Activated naive CD8-positive, alpha-beta T cell (primary cell): ENCODE measurements around the gene SARDH.

Experiments
- H3K27ac Mint-ChIP-seq: one replicate; pipeline ENCODE4 v1.8.0; 2021; ENCODE audit warnings: mixed read lengths
- H3K27me3 Mint-ChIP-seq: one replicate; pipeline ENCODE4 v1.8.0; 2021; ENCODE audit warnings: mixed read lengths
- H3K36me3 Mint-ChIP-seq: one replicate; pipeline ENCODE4 v1.8.0; 2021; ENCODE audit warnings: mixed read lengths
- H3K4me1 Mint-ChIP-seq: one replicate; pipeline ENCODE4 v1.8.0; 2021; ENCODE audit warnings: low read depth, mixed read lengths
- H3K4me3 Mint-ChIP-seq: one replicate; pipeline ENCODE4 v1.8.0; 2021; ENCODE audit warnings: mild to moderate bottlenecking, mixed read lengths
- H3K9me3 Mint-ChIP-seq: one replicate; pipeline ENCODE4 v1.8.0; 2021; ENCODE audit warnings: low read depth, mixed read lengths

The SARDH gene

GRCh38 chr9:133710661-133711427 lies 27.3 kb downstream of the SARDH start:
- H3K4me1 Mint-ChIP-seq: peaks cover 26% of the 10 kb centered on the region
- H3K27me3 Mint-ChIP-seq: no peaks in the 10 kb centered on the region
- H3K9me3 Mint-ChIP-seq: no peaks in the 10 kb centered on the region
- H3K27ac Mint-ChIP-seq: no peak overlapping the region
- H3K36me3 Mint-ChIP-seq: no peaks in the 10 kb centered on the region
- H3K4me3 Mint-ChIP-seq: no peak overlapping the region

- peaks cover 23% of the 10 kb centered on the region for H3K4me1 Mint-ChIP-seq
- no peaks in the 10 kb centered on the region for H3K27me3 Mint-ChIP-seq
- no peaks in the 10 kb centered on the region for H3K9me3 Mint-ChIP-seq
- H3K36me3 Mint-ChIP-seq: no peaks in the 10 kb centered on the region
- H3K27ac Mint-ChIP-seq: peak overlapping the region; percentile 50
- H3K4me3 Mint-ChIP-seq: peak overlapping the region; percentile 57
Measured at GRCh38 chr9:133709691-133710571, 28.2 kb downstream of the SARDH start.

- peak overlapping the region; percentile 57 for H3K4me3 Mint-ChIP-seq
- H3K9me3 Mint-ChIP-seq: no peaks in the 10 kb centered on the region
- H3K4me1 Mint-ChIP-seq: peaks cover 23% of the 10 kb centered on the region
- H3K36me3 Mint-ChIP-seq: no peaks in the 10 kb centered on the region
- H3K27me3 Mint-ChIP-seq: no peaks in the 10 kb centered on the region
- peak overlapping the region; percentile 50 for H3K27ac Mint-ChIP-seq
Measured at GRCh38 chr9:133709015-133709611, 29.0 kb downstream of the SARDH start.

- no peak overlapping the region for H3K4me3 Mint-ChIP-seq
- H3K27me3 Mint-ChIP-seq: no peaks in the 10 kb centered on the region
- H3K9me3 Mint-ChIP-seq: no peaks in the 10 kb centered on the region
- peaks cover 24% of the 10 kb centered on the region for H3K4me1 Mint-ChIP-seq
- H3K36me3 Mint-ChIP-seq: no peaks in the 10 kb centered on the region
- H3K27ac Mint-ChIP-seq: no peak overlapping the region
Measured at GRCh38 chr9:133708246-133709014, 29.7 kb downstream of the SARDH start.

GRCh38 chr9:133707763-133708245 lies 30.3 kb downstream of the SARDH start:
- Mint-ChIP-seq H3K36me3 (no peaks in the 10 kb centered on the region), H3K27me3 (no peaks in the 10 kb centered on the region), H3K9me3 (no peaks in the 10 kb centered on the region), H3K4me3 (no peak overlapping the region), H3K27ac (no peak overlapping the region), H3K4me1 (peaks cover 22% of the 10 kb centered on the region)

GRCh38 chr9:133707065-133707762 lies 30.9 kb downstream of the SARDH start:
- H3K4me1 Mint-ChIP-seq: peaks cover 21% of the 10 kb centered on the region
- no peak overlapping the region for H3K4me3 Mint-ChIP-seq
- no peaks in the 10 kb centered on the region for H3K36me3 Mint-ChIP-seq
- no peaks in the 10 kb centered on the region for H3K9me3 Mint-ChIP-seq
- no peaks in the 10 kb centered on the region for H3K27me3 Mint-ChIP-seq
- no peak overlapping the region for H3K27ac Mint-ChIP-seq

GRCh38 chr9:133706307-133707050 lies 31.7 kb downstream of the SARDH start:
- no peaks in the 10 kb centered on the region for H3K27me3 Mint-ChIP-seq
- H3K4me3 Mint-ChIP-seq: no peak overlapping the region
- H3K4me1 Mint-ChIP-seq: peaks cover 27% of the 10 kb centered on the region

GRCh38 chr9:133705576-133705975 lies 32.6 kb downstream of the SARDH start:
- no peaks in the 10 kb centered on the region for H3K27me3 Mint-ChIP-seq
- no peaks in the 10 kb centered on the region for H3K9me3 Mint-ChIP-seq
- H3K27ac Mint-ChIP-seq: no peak overlapping the region
- H3K4me1 Mint-ChIP-seq: peaks cover 35% of the 10 kb centered on the region
- H3K4me3 Mint-ChIP-seq: no peak overlapping the region
- H3K36me3 Mint-ChIP-seq: no peaks in the 10 kb centered on the region

More at GRCh38 chr9:133706307-133707050, 31.7 kb downstream of the SARDH start:
- Mint-ChIP-seq H3K9me3 (no peaks in the 10 kb centered on the region), H3K27ac (no peak overlapping the region), H3K36me3 (no peaks in the 10 kb centered on the region)

- Mint-ChIP-seq H3K9me3 (no peaks in the 10 kb centered on the region), H3K27ac (no peak overlapping the region), H3K4me1 (peaks cover 37% of the 10 kb centered on the region), H3K27me3 (no peaks in the 10 kb centered on the region), H3K36me3 (no peaks in the 10 kb centered on the region), H3K4me3 (no peak overlapping the region)
Measured at GRCh38 chr9:133704711-133705181, 33.4 kb downstream of the SARDH start.

GRCh38 chr9:133703591-133704399 lies 34.4 kb downstream of the SARDH start:
- H3K27ac Mint-ChIP-seq: no peak overlapping the region
- H3K36me3 Mint-ChIP-seq: no peaks in the 10 kb centered on the region
- H3K27me3 Mint-ChIP-seq: no peaks in the 10 kb centered on the region
- no peak overlapping the region for H3K4me3 Mint-ChIP-seq
- peaks cover 35% of the 10 kb centered on the region for H3K4me1 Mint-ChIP-seq
- no peaks in the 10 kb centered on the region for H3K9me3 Mint-ChIP-seq

GRCh38 chr9:133702798-133703590 lies 35.2 kb downstream of the SARDH start:
- H3K27ac Mint-ChIP-seq: peak overlapping the region; percentile 86
- no peaks in the 10 kb centered on the region for H3K27me3 Mint-ChIP-seq
- H3K4me1 Mint-ChIP-seq: peaks cover 41% of the 10 kb centered on the region
- H3K36me3 Mint-ChIP-seq: peaks cover 2% of the 10 kb centered on the region
- no peaks in the 10 kb centered on the region for H3K9me3 Mint-ChIP-seq
- peak overlapping the region; percentile 70 for H3K4me3 Mint-ChIP-seq
